Measurements from ENCODE around the gene RFX1.
"Not testable (repeated sequence)": the region's sequence is repeated elsewhere in the genome, so short reads cannot be mapped to it uniquely, and the experiment has no call there.

DNA sequence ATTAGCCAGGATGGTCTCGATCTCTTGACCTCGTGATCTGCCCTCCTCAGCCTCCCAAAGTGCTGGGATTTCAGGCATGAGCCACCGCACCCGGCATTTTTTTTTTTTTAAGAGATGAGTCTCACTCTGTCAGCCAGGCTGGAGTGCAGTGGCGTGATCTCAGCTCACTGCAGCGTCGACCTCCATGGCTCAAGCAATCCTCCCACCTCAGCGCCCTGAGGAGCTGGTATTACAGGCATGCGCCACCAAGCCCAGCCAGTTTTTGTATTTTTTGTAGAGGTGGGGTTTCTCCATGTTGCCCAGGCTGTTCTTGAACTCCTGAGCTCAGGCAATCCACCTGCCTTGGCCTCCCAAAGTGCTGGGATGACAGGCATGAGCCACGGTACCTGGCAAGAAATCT, 41.7 kb upstream of the RFX1 start:
- not testable (repeated sequence) for TF ChIP-seq ZNF274 (IDR thresholded peaks at IDR 0.05; ENCODE audit: low read depth, low read length); YY1 (IDR thresholded peaks at IDR 0.05; ENCODE audit: insufficient read depth, insufficient read length)
